ENCODE measurements around the gene ZMYND8.

Gene ZMYND8

DNA sequence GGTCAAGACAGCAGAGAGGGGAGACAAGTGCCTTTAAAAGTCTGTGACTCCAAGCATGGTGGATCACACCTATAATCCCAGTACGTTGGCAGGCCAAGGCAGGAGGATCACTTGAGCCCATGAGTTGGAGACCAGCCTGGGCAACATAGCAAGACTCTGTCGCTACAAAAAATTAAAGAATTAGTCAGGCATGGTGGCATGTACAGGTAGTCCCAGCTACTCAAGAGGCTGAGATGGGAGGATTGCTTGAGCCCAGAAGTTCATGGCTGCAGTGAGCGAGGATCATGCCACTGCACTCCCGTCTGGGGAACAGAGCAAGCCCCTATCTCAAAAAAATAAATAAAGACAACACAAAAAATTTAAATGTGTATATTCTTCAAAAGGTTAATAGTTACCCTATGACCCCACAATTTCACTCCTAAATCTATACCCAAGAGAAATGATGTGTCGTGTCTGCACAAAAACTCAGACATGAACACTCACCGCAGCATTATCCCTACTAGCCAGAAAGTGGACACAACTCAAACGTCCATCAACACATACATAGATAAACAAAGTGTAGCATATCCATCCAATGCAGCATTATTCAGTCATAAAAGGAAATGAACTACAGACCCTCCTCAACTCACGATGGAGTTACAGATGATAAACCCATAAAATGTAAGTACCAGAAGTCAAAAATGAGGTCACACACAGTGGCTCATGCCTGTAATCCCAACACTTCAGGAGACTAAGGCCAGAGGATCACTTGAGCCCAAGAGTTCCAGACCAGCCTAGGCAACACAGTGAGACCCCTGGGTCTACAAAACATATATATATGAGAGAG is 23.9 kb downstream of the ZMYND8 start:
- no peak for DNase-seq (ENCODE audit: low read depth in 4 of 4, low spot score in 1 of 4)

GRCh38 chr20:47330933-47331708 is 25.4 kb downstream of the ZMYND8 start:
- DNase-seq (ENCODE audit: low read depth in 4 of 4, low spot score in 1 of 4), result no peak

DNA sequence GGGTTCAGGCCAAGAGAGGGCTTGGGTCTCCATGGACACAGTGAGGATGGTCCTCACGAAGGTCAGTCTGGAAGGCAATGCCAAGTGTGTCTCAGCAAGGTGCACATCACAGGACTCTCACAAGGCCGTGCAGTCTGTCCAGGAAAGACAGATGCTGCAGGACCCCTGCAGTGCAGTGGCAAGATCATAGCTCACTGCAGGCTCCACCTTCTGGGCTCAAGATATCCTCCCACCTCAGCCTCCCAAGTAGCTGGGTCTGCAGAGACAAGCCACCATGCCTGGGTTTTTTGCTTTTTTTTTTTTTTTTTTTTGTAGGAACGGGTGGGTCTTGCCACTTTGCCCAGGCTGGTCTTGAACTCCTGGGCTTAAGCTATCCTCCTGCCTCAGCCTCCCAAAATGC is 26.4 kb downstream of the ZMYND8 start:
- DNase-seq (ENCODE audit: low read depth in 4 of 4, low spot score in 1 of 4), result no peak

GRCh38 chr20:47328129-47328528 is 28.4 kb downstream of the ZMYND8 start:
- no peak for DNase-seq (ENCODE audit: low read depth in 4 of 4, low spot score in 1 of 4)

DNA sequence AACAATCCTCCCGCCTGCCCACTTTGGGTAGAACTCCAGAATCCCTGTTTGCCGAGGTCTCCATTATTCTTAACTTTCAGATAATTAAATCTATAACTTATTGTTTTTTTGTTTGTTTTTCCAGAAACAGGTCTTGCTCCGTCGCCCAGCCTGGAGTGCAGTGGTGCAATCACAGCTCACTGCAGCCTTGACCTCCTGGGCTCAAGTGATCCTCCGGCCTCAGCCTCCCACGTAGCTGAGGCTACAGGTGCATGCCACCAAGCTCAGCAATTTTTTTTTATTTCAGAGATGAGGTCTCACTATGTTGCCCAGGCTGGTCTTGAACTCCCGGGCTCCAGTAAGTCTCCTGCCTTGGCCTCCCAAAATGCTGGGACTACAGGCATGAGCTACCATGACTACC is 28.8 kb downstream of the ZMYND8 start:
- DNase-seq (ENCODE audit: low read depth in 4 of 4, low spot score in 1 of 4), result no peak

- DNase-seq (ENCODE audit: low read depth in 4 of 4, low spot score in 1 of 4), result no peak
These were observed 29.7 kb downstream of the ZMYND8 start for GRCh38 chr20:47326658-47327268.

DNA sequence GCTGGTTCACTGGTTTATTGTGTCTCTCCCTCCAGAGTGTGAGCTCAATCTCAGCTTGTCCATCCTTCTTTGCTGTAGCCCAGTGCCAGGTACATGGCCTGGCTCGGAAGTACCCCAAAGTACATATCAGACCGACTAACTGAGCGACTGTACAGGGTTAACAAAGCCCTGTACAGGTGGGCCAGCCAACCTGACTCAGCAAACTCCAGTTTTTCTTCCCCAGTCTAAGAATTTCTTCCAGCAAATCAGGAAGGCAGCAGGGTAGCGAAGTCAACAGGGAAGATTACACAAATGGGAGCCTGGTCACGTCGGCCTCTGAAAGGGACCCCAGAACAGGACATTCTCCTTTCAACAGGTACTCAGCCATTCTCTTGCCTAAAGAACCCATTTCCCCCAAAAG is 31.3 kb downstream of the ZMYND8 start:
- DNase-seq (ENCODE audit: low read depth in 4 of 4, low spot score in 1 of 4), result no peak

- no peak for DNase-seq (ENCODE audit: low read depth in 4 of 4, low spot score in 1 of 4)
These were observed 35.3 kb downstream of the ZMYND8 start for GRCh38 chr20:47320990-47321805.

DNA sequence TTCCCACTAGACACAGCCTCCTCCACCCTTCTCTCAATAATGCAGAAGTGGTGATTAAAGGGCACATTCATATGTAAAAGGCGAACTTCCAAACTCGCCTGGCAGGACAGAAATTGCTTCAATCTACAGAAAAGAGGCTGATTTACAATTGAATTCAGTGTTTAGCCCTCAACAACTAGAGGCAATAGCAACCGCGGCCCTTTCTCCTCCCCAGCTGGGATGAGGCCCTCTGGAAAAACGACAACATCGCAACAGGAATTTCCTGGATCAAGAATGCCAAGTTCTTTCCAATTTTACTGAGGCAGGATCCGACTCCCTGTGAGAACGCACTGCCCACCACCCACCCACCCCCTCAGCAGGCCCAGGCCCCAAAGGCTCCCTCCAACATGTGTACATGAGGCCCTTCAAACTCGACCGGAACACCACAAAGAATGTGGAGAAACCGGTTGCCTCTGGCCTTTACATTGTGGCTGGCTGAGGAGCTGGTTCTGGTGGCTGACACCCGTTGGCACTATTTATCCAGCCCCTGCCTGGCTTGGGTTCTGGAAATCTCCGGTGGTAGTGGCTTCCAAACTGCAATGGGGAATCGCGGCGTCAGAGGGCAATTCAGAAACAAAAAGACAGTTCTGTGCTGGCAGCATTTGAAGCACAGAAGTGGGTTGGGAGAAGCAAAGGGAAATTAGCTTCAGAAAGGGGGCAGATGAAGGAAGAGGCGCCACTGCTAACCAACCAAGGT is 36.8 kb downstream of the ZMYND8 start:
- DNase-seq (ENCODE audit: low read depth in 4 of 4, low spot score in 1 of 4), result no peak

- DNase-seq (ENCODE audit: low read depth in 4 of 4, low spot score in 1 of 4), result no peak
These were observed 37.6 kb downstream of the ZMYND8 start for GRCh38 chr20:47318586-47319516.

- no peak for DNase-seq (ENCODE audit: low read depth in 4 of 4, low spot score in 1 of 4)
These were observed 38.4 kb downstream of the ZMYND8 start for GRCh38 chr20:47318027-47318585.

DNA sequence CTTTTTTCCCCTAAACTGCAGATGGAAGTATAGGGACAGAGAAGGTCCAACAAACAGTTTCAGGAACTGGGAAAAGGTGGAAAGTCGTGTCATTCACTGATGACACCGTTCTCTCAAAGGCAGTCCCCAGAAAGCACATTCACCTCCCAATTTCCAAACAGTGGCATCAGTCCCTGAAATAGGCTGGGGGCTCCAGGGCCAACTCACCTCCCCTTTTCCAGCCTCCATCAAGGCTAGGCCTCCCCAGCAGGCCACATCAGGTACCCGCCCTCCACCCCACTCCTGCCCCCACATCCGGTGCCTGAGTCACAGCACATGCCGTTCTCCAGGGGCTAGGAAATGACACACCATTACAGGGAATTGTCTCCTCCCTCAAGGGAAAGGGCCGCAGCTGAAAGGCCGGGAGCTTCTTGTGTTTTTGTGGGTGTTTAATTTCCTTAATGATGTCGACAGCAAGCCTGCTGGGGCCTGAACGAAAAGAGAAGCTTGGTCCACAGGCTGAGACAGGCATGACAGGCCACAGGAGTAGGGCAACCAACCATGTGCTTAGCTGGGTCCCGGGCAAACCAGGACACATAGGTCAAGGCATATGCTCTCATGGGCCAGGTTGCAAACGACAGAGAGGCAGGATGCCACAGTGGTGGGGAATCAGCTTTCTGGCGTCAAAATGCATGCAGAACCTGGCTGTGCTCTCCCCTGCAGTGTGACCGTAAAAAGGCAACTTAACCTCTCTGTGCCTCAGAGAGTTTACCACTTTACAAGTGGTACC is 39.2 kb downstream of the ZMYND8 start:
- DNase-seq (ENCODE audit: low read depth in 4 of 4, low spot score in 1 of 4), result peak; percentile 8 to 56 (median 29)

- DNase-seq (ENCODE audit: low read depth in 4 of 4, low spot score in 1 of 4), result no peak
These were observed 39.7 kb downstream of the ZMYND8 start for GRCh38 chr20:47316776-47317126.

GRCh38 chr20:47315339-47316056 is 41.0 kb downstream of the ZMYND8 start:
- no peak for DNase-seq (ENCODE audit: low read depth in 4 of 4, low spot score in 1 of 4)

- DNase-seq (ENCODE audit: low read depth in 4 of 4, low spot score in 1 of 4), result no peak
These were observed 41.7 kb downstream of the ZMYND8 start for GRCh38 chr20:47314647-47315338.

GRCh38 chr20:47311967-47312681 is 44.4 kb downstream of the ZMYND8 start:
- DNase-seq (ENCODE audit: low read depth in 4 of 4, low spot score in 1 of 4), result no peak

GRCh38 chr20:47311211-47311610 is 45.3 kb downstream of the ZMYND8 start:
- no peak for DNase-seq (ENCODE audit: low read depth in 4 of 4, low spot score in 1 of 4)

All from stimulated activated CD4-positive, alpha-beta T cell treated with anti-CD3 and anti-CD28 coated beads, Interleukin-1b, Interleukin-23, amount 100 ng/mL, for 24 hours (primary cell).